ENCODE measurements around the gene NCK2. TPM values are rescaled to one million over a fixed set of nuclear protein-coding genes. Genes with fewer than 3 reads are reported as not detected.

Gene NCK2
- total RNA-seq, 1 experiment from 2014 or later, result 26.7 TPM

DNA sequence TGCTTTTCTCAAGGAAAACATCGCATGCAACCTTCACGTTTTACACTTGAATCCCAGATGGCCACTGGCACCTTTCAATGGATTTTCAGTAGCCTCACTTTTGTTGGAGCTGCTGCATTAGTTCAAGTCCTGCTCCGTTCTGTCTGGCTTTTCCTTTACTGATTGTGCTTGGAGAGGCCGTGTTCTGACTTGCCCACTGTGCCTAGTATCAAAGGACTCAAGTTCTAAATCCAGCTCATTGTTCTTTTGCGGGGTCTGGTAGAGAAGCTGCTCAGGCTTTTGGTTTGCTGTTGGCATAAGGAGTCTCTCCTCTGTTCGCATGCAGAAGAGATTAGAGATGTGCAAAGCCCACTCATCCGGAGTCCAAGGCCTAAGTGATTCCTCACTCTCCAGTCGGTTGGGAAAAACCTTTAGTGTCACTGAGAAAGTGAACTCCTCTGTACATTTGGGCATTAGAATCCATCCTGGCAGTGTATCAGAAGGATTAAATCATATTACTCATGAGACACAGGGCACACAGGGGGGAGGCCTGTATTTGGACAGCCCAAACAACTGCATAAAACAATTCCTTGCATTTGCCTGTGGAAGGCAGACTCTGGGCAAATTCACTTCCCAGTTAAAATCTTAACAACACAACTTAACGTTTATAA lies 69.7 kb downstream of the NCK2 start:
- no peaks in the 10 kb centered on the region for H3K9me2 ChIP-seq (ENCODE audit: insufficient read depth)
- no peak for ATAC-seq
- peaks cover 0 to 3% of the 10 kb centered on the region in 2 experiments; a peak in 1 of 4 replicates for H3K36me3 ChIP-seq (ENCODE audit: control insufficient read depth in 1 of 2, insufficient read depth in 2 of 2, low read length in 2 of 2)
- ChIA-PET CTCF (no interaction called here), POLR2A (no interaction called here), RAD21 (ENCODE audit: low non-redundant PET in 1 of 2, low total read pairs in 2 of 2, uncharacterized antibody in 2 of 2, unreplicated experiment in 2 of 2) (no interaction called here)
- DNase-seq (ENCODE audit: low read depth, low spot score), result no peak
- no peaks in the 10 kb centered on the region for H3K27me3 ChIP-seq (ENCODE audit: insufficient read depth, low read length)
- no peak overlapping the region for H3K9ac ChIP-seq (ENCODE audit: low read length)
- TF ChIP-seq, protein P1, sequence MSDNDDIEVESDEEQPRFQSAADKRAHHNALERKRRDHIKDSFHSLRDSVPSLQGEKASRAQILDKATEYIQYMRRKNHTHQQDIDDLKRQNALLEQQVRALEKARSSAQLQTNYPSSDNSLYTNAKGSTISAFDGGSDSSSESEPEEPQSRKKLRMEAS (IDR thresholded peaks at IDR 0.05), result no peak
- TF ChIP-seq JUND (IDR thresholded peaks at IDR 0.05) (no peak), CEBPB (IDR thresholded peaks at IDR 0.05; ENCODE audit: low read depth) (no peak), YY1 (IDR thresholded peaks at IDR 0.05; ENCODE audit: extremely low read depth, insufficient replicate concordance, low read depth, low read length) (no peak)
- no peaks in the 10 kb centered on the region for H4K20me1 ChIP-seq (ENCODE audit: insufficient read depth)
- no peaks in the 10 kb centered on the region for H3K4me1 ChIP-seq (ENCODE audit: control insufficient read depth in 1 of 2, insufficient read depth in 2 of 2, low read length in 2 of 2)
- peaks cover 3% of the 10 kb centered on the region; the same call in 1 of the 2 replicates for H3K79me2 ChIP-seq (ENCODE audit: insufficient read depth, low read length)
- H3K9me3 ChIP-seq (ENCODE audit: control insufficient read depth in 1 of 2, insufficient read depth in 1 of 2, low read depth in 1 of 2, low read length in 2 of 2), result no peaks in the 10 kb centered on the region
- H3K4me2 ChIP-seq (ENCODE audit: low read length), result no peak overlapping the region
- H3K4me3 ChIP-seq (replicated peaks in 1 of 2; ENCODE audit: low read depth in 1 of 2, low read length in 2 of 2), result no peak overlapping the region
- H2AFZ ChIP-seq (ENCODE audit: low read depth, low read length, poor library complexity, severe bottlenecking), result no peak overlapping the region
- no TSS peak for BruUV-seq (replicated peaks)
- intact Hi-C loops (cut with micrococcal nuclease), result no loop called here
- no peak overlapping the region for H3K27ac ChIP-seq (ENCODE audit: low read depth, low read length)

DNA sequence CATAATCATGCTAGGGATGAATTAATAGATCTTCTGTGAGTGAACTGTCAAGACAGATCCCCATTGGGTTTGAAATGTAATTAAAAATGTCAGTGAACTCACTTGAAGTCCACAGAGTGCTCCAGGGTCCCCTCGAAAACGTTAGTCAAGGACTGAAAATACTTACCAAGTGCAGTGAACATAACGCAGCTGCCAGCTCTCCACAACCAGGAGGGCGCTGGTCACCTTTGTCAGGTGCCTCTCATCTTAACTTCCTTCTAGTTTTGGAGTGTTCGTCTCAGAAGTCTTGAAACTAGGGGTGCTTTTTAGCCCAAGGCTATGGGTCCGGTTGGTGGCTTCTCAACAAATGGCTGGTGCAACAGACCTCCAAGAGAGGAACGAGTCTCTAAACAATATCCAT lies 70.7 kb downstream of the NCK2 start:
- H4K20me1 ChIP-seq (ENCODE audit: insufficient read depth), result no peaks in the 10 kb centered on the region

More for the DNA sequence above, 70.7 kb downstream of the NCK2 start:
- Histone ChIP-seq H3K79me2 (ENCODE audit: insufficient read depth, low read length) (peaks cover 3% of the 10 kb centered on the region; the same call in 1 of the 2 replicates), H3K4me3 (replicated peaks in 1 of 2; ENCODE audit: low read depth in 1 of 2, low read length in 2 of 2) (no peak overlapping the region), H3K9me2 (ENCODE audit: insufficient read depth) (no peaks in the 10 kb centered on the region), H3K27me3 (ENCODE audit: insufficient read depth, low read length) (no peaks in the 10 kb centered on the region), H3K36me3 (ENCODE audit: control insufficient read depth in 1 of 2, insufficient read depth in 2 of 2, low read length in 2 of 2) (peaks cover 0 to 3% of the 10 kb centered on the region in 2 experiments; a peak in 1 of 4 replicates), H3K4me1 (ENCODE audit: control insufficient read depth in 1 of 2, insufficient read depth in 2 of 2, low read length in 2 of 2) (no peaks in the 10 kb centered on the region), H3K9me3 (ENCODE audit: control insufficient read depth in 1 of 2, insufficient read depth in 1 of 2, low read depth in 1 of 2, low read length in 2 of 2) (no peaks in the 10 kb centered on the region), H3K9ac (ENCODE audit: low read length) (no peak overlapping the region), H2AFZ (ENCODE audit: low read depth, low read length, poor library complexity, severe bottlenecking) (no peak overlapping the region), H3K4me2 (ENCODE audit: low read length) (no peak overlapping the region), H3K27ac (ENCODE audit: low read depth, low read length) (no peak overlapping the region)
- no peak for DNase-seq (ENCODE audit: low read depth, low spot score)
- BruUV-seq (replicated peaks), result no TSS peak
- ChIA-PET POLR2A (no interaction called here), CTCF (no interaction called here), RAD21 (ENCODE audit: low non-redundant PET in 1 of 2, low total read pairs in 2 of 2, uncharacterized antibody in 2 of 2, unreplicated experiment in 2 of 2) (no interaction called here)
- TF ChIP-seq EZH2phosphoT487 (IDR thresholded peaks at IDR 0.05; ENCODE audit: borderline replicate concordance) (no peak), SRF (IDR thresholded peaks at IDR 0.05; ENCODE audit: low read depth) (no peak), ZFX (IDR thresholded peaks at IDR 0.05) (no peak), ELF1 (IDR thresholded peaks at IDR 0.05; ENCODE audit: borderline replicate concordance, low read depth) (no peak), POLR2AphosphoS5 (IDR thresholded peaks at IDR 0.05; ENCODE audit: low read depth, low read length) (no peak), CEBPB (IDR thresholded peaks at IDR 0.05; ENCODE audit: low read depth) (no peak), ZNF274 (IDR thresholded peaks at IDR 0.05; ENCODE audit: low read depth, low read length) (no peak), POLR2A (IDR thresholded peaks at IDR 0.05; ENCODE audit: borderline replicate concordance, extremely low read depth, insufficient read depth, insufficient read length) (no peak), RAD21 (IDR thresholded peaks at IDR 0.05; ENCODE audit: low read depth) (no peak), JUND (IDR thresholded peaks at IDR 0.05) (no peak), CBX3 (IDR thresholded peaks at IDR 0.05; ENCODE audit: low read depth) (no peak)
- TF ChIP-seq, protein P2, sequence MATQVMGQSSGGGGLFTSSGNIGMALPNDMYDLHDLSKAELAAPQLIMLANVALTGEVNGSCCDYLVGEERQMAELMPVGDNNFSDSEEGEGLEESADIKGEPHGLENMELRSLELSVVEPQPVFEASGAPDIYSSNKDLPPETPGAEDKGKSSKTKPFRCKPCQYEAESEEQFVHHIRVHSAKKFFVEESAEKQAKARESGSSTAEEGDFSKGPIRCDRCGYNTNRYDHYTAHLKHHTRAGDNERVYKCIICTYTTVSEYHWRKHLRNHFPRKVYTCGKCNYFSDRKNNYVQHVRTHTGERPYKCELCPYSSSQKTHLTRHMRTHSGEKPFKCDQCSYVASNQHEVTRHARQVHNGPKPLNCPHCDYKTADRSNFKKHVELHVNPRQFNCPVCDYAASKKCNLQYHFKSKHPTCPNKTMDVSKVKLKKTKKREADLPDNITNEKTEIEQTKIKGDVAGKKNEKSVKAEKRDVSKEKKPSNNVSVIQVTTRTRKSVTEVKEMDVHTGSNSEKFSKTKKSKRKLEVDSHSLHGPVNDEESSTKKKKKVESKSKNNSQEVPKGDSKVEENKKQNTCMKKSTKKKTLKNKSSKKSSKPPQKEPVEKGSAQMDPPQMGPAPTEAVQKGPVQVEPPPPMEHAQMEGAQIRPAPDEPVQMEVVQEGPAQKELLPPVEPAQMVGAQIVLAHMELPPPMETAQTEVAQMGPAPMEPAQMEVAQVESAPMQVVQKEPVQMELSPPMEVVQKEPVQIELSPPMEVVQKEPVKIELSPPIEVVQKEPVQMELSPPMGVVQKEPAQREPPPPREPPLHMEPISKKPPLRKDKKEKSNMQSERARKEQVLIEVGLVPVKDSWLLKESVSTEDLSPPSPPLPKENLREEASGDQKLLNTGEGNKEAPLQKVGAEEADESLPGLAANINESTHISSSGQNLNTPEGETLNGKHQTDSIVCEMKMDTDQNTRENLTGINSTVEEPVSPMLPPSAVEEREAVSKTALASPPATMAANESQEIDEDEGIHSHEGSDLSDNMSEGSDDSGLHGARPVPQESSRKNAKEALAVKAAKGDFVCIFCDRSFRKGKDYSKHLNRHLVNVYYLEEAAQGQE (IDR thresholded peaks at IDR 0.05; ENCODE audit: low read depth), result no peak
- TF ChIP-seq, protein P3, sequence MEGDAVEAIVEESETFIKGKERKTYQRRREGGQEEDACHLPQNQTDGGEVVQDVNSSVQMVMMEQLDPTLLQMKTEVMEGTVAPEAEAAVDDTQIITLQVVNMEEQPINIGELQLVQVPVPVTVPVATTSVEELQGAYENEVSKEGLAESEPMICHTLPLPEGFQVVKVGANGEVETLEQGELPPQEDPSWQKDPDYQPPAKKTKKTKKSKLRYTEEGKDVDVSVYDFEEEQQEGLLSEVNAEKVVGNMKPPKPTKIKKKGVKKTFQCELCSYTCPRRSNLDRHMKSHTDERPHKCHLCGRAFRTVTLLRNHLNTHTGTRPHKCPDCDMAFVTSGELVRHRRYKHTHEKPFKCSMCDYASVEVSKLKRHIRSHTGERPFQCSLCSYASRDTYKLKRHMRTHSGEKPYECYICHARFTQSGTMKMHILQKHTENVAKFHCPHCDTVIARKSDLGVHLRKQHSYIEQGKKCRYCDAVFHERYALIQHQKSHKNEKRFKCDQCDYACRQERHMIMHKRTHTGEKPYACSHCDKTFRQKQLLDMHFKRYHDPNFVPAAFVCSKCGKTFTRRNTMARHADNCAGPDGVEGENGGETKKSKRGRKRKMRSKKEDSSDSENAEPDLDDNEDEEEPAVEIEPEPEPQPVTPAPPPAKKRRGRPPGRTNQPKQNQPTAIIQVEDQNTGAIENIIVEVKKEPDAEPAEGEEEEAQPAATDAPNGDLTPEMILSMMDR (IDR thresholded peaks at IDR 0.05 in 2 of 3, conservative IDR thresholded peaks at IDR 0.05 in 1 of 3; ENCODE audit: borderline replicate concordance in 1 of 3, insufficient read depth in 1 of 3, low read depth in 2 of 3, low read length in 2 of 3), result no peak
- TF ChIP-seq, protein P1 (IDR thresholded peaks at IDR 0.05), result no peak
- no peak for ATAC-seq
- intact Hi-C loops (cut with micrococcal nuclease), result no loop called here
